ENCODE results near the gene NRROS.
A peak's percentile ranks its signal among the peaks of the same experiment; 100 is the strongest.

Gene NRROS

DNA sequence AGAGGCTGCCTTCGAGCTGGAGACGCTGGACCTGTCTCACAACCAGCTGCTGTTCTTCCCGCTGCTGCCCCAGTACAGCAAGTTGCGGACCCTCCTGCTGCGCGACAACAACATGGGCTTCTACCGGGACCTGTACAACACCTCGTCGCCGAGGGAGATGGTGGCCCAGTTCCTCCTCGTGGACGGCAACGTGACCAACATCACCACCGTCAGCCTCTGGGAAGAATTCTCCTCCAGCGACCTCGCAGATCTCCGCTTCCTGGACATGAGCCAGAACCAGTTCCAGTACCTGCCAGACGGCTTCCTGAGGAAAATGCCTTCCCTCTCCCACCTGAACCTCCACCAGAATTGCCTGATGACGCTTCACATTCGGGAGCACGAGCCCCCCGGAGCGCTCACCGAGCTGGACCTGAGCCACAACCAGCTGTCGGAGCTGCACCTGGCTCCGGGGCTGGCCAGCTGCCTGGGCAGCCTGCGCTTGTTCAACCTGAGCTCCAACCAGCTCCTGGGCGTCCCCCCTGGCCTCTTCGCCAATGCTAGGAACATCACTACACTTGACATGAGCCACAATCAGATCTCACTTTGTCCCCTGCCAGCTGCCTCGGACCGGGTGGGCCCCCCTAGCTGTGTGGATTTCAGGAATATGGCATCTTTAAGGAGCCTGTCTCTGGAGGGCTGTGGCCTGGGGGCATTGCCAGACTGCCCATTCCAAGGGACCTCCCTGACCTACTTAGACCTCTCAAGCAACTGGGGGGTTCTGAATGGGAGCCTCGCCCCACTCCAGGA lies 21.1 kb downstream of the NRROS start:
- no peak for DNase-seq (ENCODE audit: low read depth)
- H3K4me3 ChIP-seq (ENCODE audit: low read depth, low read length) = no peak overlapping the region
- TF ChIP-seq, protein P1, sequence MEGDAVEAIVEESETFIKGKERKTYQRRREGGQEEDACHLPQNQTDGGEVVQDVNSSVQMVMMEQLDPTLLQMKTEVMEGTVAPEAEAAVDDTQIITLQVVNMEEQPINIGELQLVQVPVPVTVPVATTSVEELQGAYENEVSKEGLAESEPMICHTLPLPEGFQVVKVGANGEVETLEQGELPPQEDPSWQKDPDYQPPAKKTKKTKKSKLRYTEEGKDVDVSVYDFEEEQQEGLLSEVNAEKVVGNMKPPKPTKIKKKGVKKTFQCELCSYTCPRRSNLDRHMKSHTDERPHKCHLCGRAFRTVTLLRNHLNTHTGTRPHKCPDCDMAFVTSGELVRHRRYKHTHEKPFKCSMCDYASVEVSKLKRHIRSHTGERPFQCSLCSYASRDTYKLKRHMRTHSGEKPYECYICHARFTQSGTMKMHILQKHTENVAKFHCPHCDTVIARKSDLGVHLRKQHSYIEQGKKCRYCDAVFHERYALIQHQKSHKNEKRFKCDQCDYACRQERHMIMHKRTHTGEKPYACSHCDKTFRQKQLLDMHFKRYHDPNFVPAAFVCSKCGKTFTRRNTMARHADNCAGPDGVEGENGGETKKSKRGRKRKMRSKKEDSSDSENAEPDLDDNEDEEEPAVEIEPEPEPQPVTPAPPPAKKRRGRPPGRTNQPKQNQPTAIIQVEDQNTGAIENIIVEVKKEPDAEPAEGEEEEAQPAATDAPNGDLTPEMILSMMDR (IDR thresholded peaks at IDR 0.05; ENCODE audit: low read depth, low read length) = no peak
- TF ChIP-seq MAX (IDR thresholded peaks at IDR 0.05; ENCODE audit: low read depth, low read length) = no peak
- no peak for TF ChIP-seq POLR2A (IDR thresholded peaks at IDR 0.05; ENCODE audit: extremely low read depth, insufficient read length)
- TF ChIP-seq MYC (IDR thresholded peaks at IDR 0.05; ENCODE audit: low read depth, low read length) = no peak

DNA sequence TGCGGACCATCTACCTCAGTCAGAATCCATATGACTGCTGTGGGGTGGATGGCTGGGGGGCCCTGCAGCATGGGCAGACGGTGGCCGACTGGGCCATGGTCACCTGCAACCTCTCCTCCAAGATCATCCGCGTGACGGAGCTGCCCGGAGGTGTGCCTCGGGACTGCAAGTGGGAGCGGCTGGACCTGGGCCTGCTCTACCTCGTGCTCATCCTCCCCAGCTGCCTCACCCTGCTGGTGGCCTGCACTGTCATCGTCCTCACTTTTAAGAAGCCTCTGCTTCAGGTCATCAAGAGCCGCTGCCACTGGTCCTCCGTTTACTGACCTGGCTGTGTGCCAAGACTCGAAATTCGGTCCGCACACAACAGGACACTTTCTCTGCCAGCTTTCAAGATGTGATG lies 21.9 kb downstream of the NRROS start:
- H3K4me3 ChIP-seq (ENCODE audit: low read depth, low read length) = no peak overlapping the region
- TF ChIP-seq, protein P1 (IDR thresholded peaks at IDR 0.05; ENCODE audit: low read depth, low read length) = no peak
- TF ChIP-seq MYC (IDR thresholded peaks at IDR 0.05; ENCODE audit: low read depth, low read length) = no peak
- no peak for TF ChIP-seq POLR2A (IDR thresholded peaks at IDR 0.05; ENCODE audit: extremely low read depth, insufficient read length)
- no peak for TF ChIP-seq MAX (IDR thresholded peaks at IDR 0.05; ENCODE audit: low read depth, low read length)
- DNase-seq (ENCODE audit: low read depth) = no peak

- DNase-seq (ENCODE audit: low read depth) = no peak
- H3K4me3 ChIP-seq (ENCODE audit: low read depth, low read length) = no peak overlapping the region
- TF ChIP-seq MAX (IDR thresholded peaks at IDR 0.05; ENCODE audit: low read depth, low read length) (no peak), MYC (IDR thresholded peaks at IDR 0.05; ENCODE audit: low read depth, low read length) (no peak), POLR2A (IDR thresholded peaks at IDR 0.05; ENCODE audit: extremely low read depth, insufficient read length) (no peak)
- TF ChIP-seq, protein P1 (IDR thresholded peaks at IDR 0.05; ENCODE audit: low read depth, low read length) = no peak
Measured at GRCh38 chr3:196662033-196662432, 22.5 kb downstream of the NRROS start.

GRCh38 chr3:196662711-196663571 lies 23.4 kb downstream of the NRROS start:
- H3K4me3 ChIP-seq (ENCODE audit: low read depth, low read length) = no peak overlapping the region
- no peak for DNase-seq (ENCODE audit: low read depth)
- no peak for TF ChIP-seq MAX (IDR thresholded peaks at IDR 0.05; ENCODE audit: low read depth, low read length)
- no peak for TF ChIP-seq POLR2A (IDR thresholded peaks at IDR 0.05; ENCODE audit: extremely low read depth, insufficient read length)
- no peak for TF ChIP-seq MYC (IDR thresholded peaks at IDR 0.05; ENCODE audit: low read depth, low read length)
- TF ChIP-seq, protein P1 (IDR thresholded peaks at IDR 0.05; ENCODE audit: low read depth, low read length) = no peak

GRCh38 chr3:196666001-196666867 lies 26.7 kb downstream of the NRROS start:
- peak; percentile 97 for DNase-seq (ENCODE audit: low read depth)
- TF ChIP-seq MAX (IDR thresholded peaks at IDR 0.05; ENCODE audit: low read depth, low read length) = peak; percentile 76
- TF ChIP-seq MYC (IDR thresholded peaks at IDR 0.05; ENCODE audit: low read depth, low read length) = peak; percentile 79
- TF ChIP-seq POLR2A (IDR thresholded peaks at IDR 0.05; ENCODE audit: extremely low read depth, insufficient read length) = no peak
- H3K4me3 ChIP-seq (ENCODE audit: low read depth, low read length) = no peak overlapping the region

Data from NB4 (cell line).